Kidney (tissue), 14 donors: ENCODE results near the gene TSPAN15. TPM values are rescaled to one million over a fixed set of nuclear protein-coding genes. Genes with fewer than 3 reads are reported as not detected.
A peak's percentile ranks its signal among the peaks of the same experiment; 100 is the strongest.

ENCODE experiments used
- DNase-seq, 5 donors: peaks; one replicate each; pipeline ENCODE4 v3.0.0-alpha.2; 2013 to 2020
- FAIRE-seq: peaks from 2 replicates; lab custom pipeline; 2012; peaks lifted over from hg19 to GRCh38; lab: Jason Lieb, UNC
- H3K27ac ChIP-seq, 2 donors: one replicate each; pipeline ENCODE4 v1.7.0; 2013; ENCODE audit warnings: low read depth in 2 of 2, low read length in 2 of 2, inconsistent platforms in 1 of 2
- H3K27me3 ChIP-seq: one replicate; pipeline ENCODE4 v1.7.1; 2013; ENCODE audit warnings: low read length, inconsistent platforms; ENCODE audit not compliant: control insufficient read depth, insufficient read depth
- H3K36me3 ChIP-seq, 3 donors: one replicate each; pipeline versions ENCODE4 v1.7.0 to v1.7.1; 2013; ENCODE audit warnings: low read length in 3 of 3, control low read depth in 1 of 3, inconsistent platforms in 1 of 3; ENCODE audit not compliant: insufficient read depth in 3 of 3, control insufficient read depth in 2 of 3
- H3K4me1 ChIP-seq, 3 donors: one replicate each; pipeline versions ENCODE4 v1.7.0 to v1.7.1; 2013; ENCODE audit warnings: low read length in 3 of 3, inconsistent platforms in 1 of 3, low read depth in 1 of 3; ENCODE audit not compliant: control insufficient read depth in 2 of 3, insufficient read depth in 2 of 3
- H3K4me3 ChIP-seq, 3 donors: one replicate each; pipeline versions ENCODE4 v1.7.0 to v1.8.1; 2013; ENCODE audit warnings: low read length in 3 of 3, control low read depth in 1 of 3, inconsistent platforms in 1 of 3
- H3K9ac ChIP-seq, 3 donors: one replicate each; pipeline versions ENCODE4 v1.7.0 to v1.7.1; 2013; ENCODE audit warnings: low read length in 3 of 3, control low read depth in 1 of 3, inconsistent platforms in 1 of 3
- H3K9me3 ChIP-seq, 3 donors: one replicate each; pipeline versions ENCODE4 v1.7.0 to v1.7.1; 2013; ENCODE audit warnings: low read length in 3 of 3, control low read depth in 1 of 3, inconsistent platforms in 1 of 3; ENCODE audit not compliant: control insufficient read depth in 2 of 3, insufficient read depth in 1 of 3
- CTCF ChIP-seq: IDR thresholded peaks from 3 replicates; pipeline ENCODE4 v1.5.1; 2012; ENCODE audit warnings: mild to moderate bottlenecking, moderate library complexity, borderline replicate concordance; ENCODE audit not compliant: insufficient read depth; ENCODE audit errors: extremely low read depth
- intact Hi-C: fragments of 100-400 bp; cut with DNase I; formaldehyde crosslinking; loops from one replicate; pipeline ENCODE4 v1.11.1; 2022
- polyA plus RNA-seq: library from polyadenylated mRNA; stranded (reverse); fragments of 350-450 nt; fragmentation: Illumina TruSeq; extraction: RNeasy Lipid Tissue Mini Kit (QIAGEN cat#74804); gene quantifications from one replicate; pipeline ENCODE4 v1.2.3, GENCODE V29; 2014; ENCODE audit warnings: low read depth, low replicate concordance; ENCODE audit not compliant: insufficient read depth
- total RNA-seq: library from RNA; stranded (reverse); fragmentation: NEBNext Ultra II Directional; extraction: Animal tissue kit (Norgen Biotek cat#: 25700); gene quantifications from one replicate; pipeline ENCODE4 v1.2.1, GENCODE V29; 2021
- donor health status: control.
- donor health status: control.
- donor health status: control.
- donor health status: control.
- donor health status: control.
- donor health status: DM: yes; HTN: yes; CAD: no.
- donor health status: Normal renal cell carcinoma (clear cell type).

Gene TSPAN15
- total and polyA plus RNA-seq, 2 donors from 2014 or later: 28.2 to 65.4 TPM

- H3K9me3 ChIP-seq: no peaks in the 10 kb centered on the region
- H3K4me1 ChIP-seq: peaks cover 0 to 11% (median 7%) of the 10 kb centered on the region in 3 donors
- no peak for FAIRE-seq
- H3K4me3 ChIP-seq: no peak overlapping the region
- intact Hi-C loops: no loop called here
- H3K27ac ChIP-seq: no peak overlapping the region
- H3K36me3 ChIP-seq: no peaks in the 10 kb centered on the region
- no peak overlapping the region for H3K9ac ChIP-seq
- H3K27me3 ChIP-seq: no peaks in the 10 kb centered on the region
- no peak for TF ChIP-seq CTCF
- DNase-seq: no peak
Measured at GRCh38 chr10:69490876-69491275, 39.6 kb downstream of the TSPAN15 start.

- no peak overlapping the region for H3K27ac ChIP-seq
- FAIRE-seq (no peak), DNase-seq (no peak)
- no peaks in the 10 kb centered on the region for H3K27me3 ChIP-seq
- no peak for TF ChIP-seq CTCF
- no peaks in the 10 kb centered on the region for H3K9me3 ChIP-seq
- peaks cover 0 to 8% (median 6%) of the 10 kb centered on the region in 3 donors for H3K4me1 ChIP-seq
- H3K4me3 ChIP-seq: no peak overlapping the region
- H3K9ac ChIP-seq: no peak overlapping the region
- no peaks in the 10 kb centered on the region for H3K36me3 ChIP-seq
- intact Hi-C loops: no loop called here
Measured at GRCh38 chr10:69491611-69492010, 40.3 kb downstream of the TSPAN15 start.

GRCh38 chr10:69492091-69492745, 41.0 kb downstream of the TSPAN15 start:
- TF ChIP-seq CTCF: no peak
- H3K4me1 ChIP-seq: peaks cover 0 to 3% (median 2%) of the 10 kb centered on the region in 3 donors
- no peak overlapping the region for H3K27ac ChIP-seq
- peak in 1 of 5 donors; percentile 58 for DNase-seq
- no peak overlapping the region for H3K4me3 ChIP-seq
- H3K9me3 ChIP-seq: no peaks in the 10 kb centered on the region
- no peak for FAIRE-seq
- H3K9ac ChIP-seq: no peak overlapping the region
- H3K36me3 ChIP-seq: no peaks in the 10 kb centered on the region
- H3K27me3 ChIP-seq: no peaks in the 10 kb centered on the region
- intact Hi-C loops: no loop called here
